Ectodermal cell (in vitro differentiated cells): ENCODE measurements around the gene KANK2.
"Not testable (repeated sequence)": the region's sequence is repeated elsewhere in the genome, so short reads cannot be mapped to it uniquely, and the experiment has no call there.

Source experiments
- H3K27ac ChIP-seq: 2 replicates; pipeline ENCODE4 v1.7.0; 2013; ENCODE audit warnings: mild to moderate bottlenecking, low read depth, low read length; ENCODE audit not compliant: insufficient read depth, poor library complexity, severe bottlenecking
- H3K27me3 ChIP-seq: 2 replicates; pipeline ENCODE4 v1.7.0; 2013; ENCODE audit warnings: mild to moderate bottlenecking, low read length; ENCODE audit not compliant: insufficient read depth, control insufficient read depth, poor library complexity, severe bottlenecking
- H3K36me3 ChIP-seq: one replicate; pipeline ENCODE4 v1.7.0; 2013; ENCODE audit warnings: low read length; ENCODE audit not compliant: control insufficient read depth, insufficient read depth
- H3K4me1 ChIP-seq: one replicate; pipeline ENCODE4 v1.7.0; 2013; ENCODE audit warnings: low read length; ENCODE audit not compliant: control insufficient read depth, insufficient read depth
- H3K4me3 ChIP-seq: 2 replicates; pipeline ENCODE4 v1.7.0; 2013; ENCODE audit warnings: low read depth, low read length, control low read depth; ENCODE audit not compliant: insufficient read depth
- H3K9me3 ChIP-seq: 2 replicates; pipeline ENCODE4 v1.7.0; 2013; ENCODE audit warnings: mild to moderate bottlenecking, low read length, moderate library complexity; ENCODE audit not compliant: control insufficient read depth
- WGBS, 2 experiments: methylation state at CpG; one replicate each; pipeline ENCODE4 v1.1.7; 2013; ENCODE audit warnings: missing lambda C conversion rate in 2 of 2; 5-methylcytosine and 5-hydroxymethylcytosine counted together

KANK2 gene

DNA sequence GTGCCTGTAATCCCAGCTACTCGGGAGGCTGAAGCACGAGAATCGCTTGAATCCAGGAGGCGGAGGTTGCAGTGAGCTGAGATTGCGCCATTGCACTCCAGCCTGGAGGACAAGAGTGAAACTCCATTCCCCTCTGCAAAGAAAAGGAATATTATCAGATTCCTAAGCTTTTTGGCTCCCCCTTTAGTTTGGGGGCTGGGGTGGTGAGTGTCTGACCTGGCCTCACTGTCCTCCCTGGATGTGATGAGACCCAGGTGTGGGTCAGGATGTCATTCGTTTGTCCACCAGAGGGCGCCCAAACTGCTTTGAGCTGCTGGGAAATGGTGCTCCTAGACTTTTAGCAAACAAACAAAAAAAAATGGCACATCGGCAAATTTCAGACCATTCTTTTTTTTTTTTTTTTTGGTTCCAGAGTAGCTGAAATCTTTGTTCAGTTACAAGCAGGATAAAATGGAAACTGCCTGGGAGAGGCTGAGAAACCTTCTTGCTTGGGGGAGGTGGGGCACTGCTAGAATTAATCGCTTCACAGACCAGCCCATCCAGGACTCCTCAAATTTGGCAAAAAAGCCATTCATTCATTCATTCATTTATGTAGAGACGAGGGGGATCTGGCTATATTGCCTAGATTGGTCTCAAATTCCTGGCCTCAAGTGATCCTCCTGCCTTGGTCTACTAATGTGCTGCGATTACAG lies 71.2 kb downstream of the KANK2 start:
- Histone ChIP-seq H3K36me3 (peaks cover 43% of the 10 kb centered on the region), H3K4me3 (no peak overlapping the region), H3K27me3 (no peaks in the 10 kb centered on the region), H3K27ac (no peak overlapping the region), H3K9me3 (no peaks in the 10 kb centered on the region), H3K4me1 (no peaks in the 10 kb centered on the region)
- WGBS, 2 experiments = 74% methylated on average over 11 of the region's 11 CpGs

- not testable (repeated sequence) for H3K27me3 ChIP-seq, H3K27ac ChIP-seq, H3K4me1 ChIP-seq, H3K4me3 ChIP-seq, H3K9me3 ChIP-seq
- WGBS, 2 experiments = 95 to 97% methylated on average over 4 of the region's 4 CpGs
- H3K36me3 ChIP-seq = peaks cover 50% of the 10 kb centered on the region
These were observed 73.2 kb downstream of the KANK2 start for GRCh38 chr19:11124157-11124556.

GRCh38 chr19:11123114-11123513 lies 74.2 kb downstream of the KANK2 start:
- H3K27ac ChIP-seq = no peak overlapping the region
- no peak overlapping the region for H3K4me3 ChIP-seq
- H3K9me3 ChIP-seq = no peaks in the 10 kb centered on the region
- H3K27me3 ChIP-seq = no peaks in the 10 kb centered on the region
- peaks cover 53% of the 10 kb centered on the region for H3K36me3 ChIP-seq
- no peaks in the 10 kb centered on the region for H3K4me1 ChIP-seq
- 95% methylated on average over 13 of the region's 13 CpGs for WGBS, 2 experiments

DNA sequence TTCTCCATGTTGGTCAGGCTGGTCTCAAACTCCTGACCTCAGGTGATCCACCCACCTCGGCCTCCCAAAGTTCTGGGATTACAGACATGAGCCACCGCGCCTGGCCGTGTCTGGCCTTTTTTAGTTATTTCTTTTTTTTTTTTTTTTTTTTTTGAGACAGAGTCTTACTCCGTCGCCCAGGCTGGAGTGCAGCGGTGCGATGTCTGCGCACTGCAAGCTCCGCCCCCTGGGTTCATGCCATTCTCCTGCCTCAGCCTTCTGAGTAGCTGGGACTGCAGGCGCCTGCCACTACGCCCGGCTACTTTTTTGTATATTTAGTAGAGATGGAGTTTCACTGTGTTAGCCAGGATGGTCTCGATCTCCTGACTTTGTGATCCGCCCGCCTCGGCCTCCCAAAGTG lies 75.4 kb downstream of the KANK2 start:
- not testable (repeated sequence) for H3K27me3 ChIP-seq, H3K27ac ChIP-seq, H3K4me1 ChIP-seq, H3K9me3 ChIP-seq, H3K4me3 ChIP-seq
- WGBS, 2 experiments = 92 to 93% methylated on average over 17 of the region's 17 CpGs
- H3K36me3 ChIP-seq = peaks cover 54% of the 10 kb centered on the region

DNA sequence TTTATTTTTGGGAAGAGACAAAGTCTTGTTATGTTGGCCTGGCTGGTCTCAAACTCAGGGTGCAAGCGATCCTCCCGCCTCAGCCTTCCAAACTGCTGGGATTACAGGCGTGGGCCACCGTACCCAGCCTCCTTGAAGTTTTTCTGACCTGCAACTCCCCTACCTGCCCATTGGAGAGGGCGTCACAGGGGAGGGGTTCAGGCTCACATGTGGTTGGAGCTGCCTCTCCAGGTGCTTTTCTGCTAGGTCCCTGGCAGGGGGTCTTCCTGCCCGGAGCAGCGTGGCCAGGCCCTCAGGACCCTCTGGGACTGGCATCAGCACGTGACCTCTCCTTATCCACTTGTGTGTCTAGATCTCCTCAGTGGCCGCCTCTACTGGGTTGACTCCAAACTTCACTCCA lies 80.8 kb downstream of the KANK2 start:
- Histone ChIP-seq H3K9me3 (no peaks in the 10 kb centered on the region), H3K27me3 (no peaks in the 10 kb centered on the region), H3K4me3 (no peak overlapping the region), H3K36me3 (peaks cover 76% of the 10 kb centered on the region), H3K27ac (no peak overlapping the region), H3K4me1 (no peaks in the 10 kb centered on the region)
- WGBS, 2 experiments = 92 to 96% methylated on average over 9 of the region's 9 CpGs

GRCh38 chr19:11115895-11116446 lies 81.4 kb downstream of the KANK2 start:
- Histone ChIP-seq H3K27ac (no peak overlapping the region), H3K4me3 (no peak overlapping the region), H3K27me3 (no peaks in the 10 kb centered on the region), H3K4me1 (no peaks in the 10 kb centered on the region), H3K36me3 (peaks cover 79% of the 10 kb centered on the region), H3K9me3 (no peaks in the 10 kb centered on the region)
- 88% methylated on average over 11 of the region's 11 CpGs for WGBS, 2 experiments

DNA sequence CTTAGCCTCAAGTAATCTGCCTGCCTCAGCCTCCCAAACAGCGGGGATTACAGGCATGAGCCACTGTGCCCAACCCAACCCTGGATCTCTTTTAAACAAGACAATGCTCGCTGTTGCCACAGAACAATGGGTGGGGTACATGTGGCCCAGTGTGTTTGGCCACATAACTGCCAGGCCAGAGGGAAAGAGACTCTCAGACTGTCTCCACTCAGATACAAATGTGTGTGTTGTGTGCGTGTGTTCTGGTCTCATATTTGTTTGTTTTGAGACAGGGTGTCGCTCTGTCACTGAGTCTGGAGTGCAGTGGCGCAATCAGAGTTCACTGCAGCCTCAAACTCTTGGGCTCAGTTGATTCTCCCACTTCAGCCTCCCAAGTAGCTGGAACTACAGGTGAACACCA lies 82.3 kb downstream of the KANK2 start:
- 94 to 97% methylated on average over 5 of the region's 5 CpGs for WGBS, 2 experiments
- Histone ChIP-seq H3K36me3 (peaks cover 77% of the 10 kb centered on the region), H3K4me3 (no peak overlapping the region), H3K27ac (no peak overlapping the region), H3K9me3 (no peaks in the 10 kb centered on the region), H3K27me3 (no peaks in the 10 kb centered on the region), H3K4me1 (no peaks in the 10 kb centered on the region)
